Fibroblast of villous mesenchyme (primary cell): ENCODE data around the gene SYTL4. TPM values are rescaled to one million over a fixed set of nuclear protein-coding genes. Genes with fewer than 3 reads are reported as not detected.

ENCODE experiments used
- DNase-seq: peaks from one replicate; pipeline ENCODE4 v3.0.0-alpha.2; 2010; ENCODE audit warnings: low read depth
- H3K4me3 ChIP-seq: 2 replicates; pipeline ENCODE4 v1.5.1; 2011; ENCODE audit warnings: low read depth, mild to moderate bottlenecking, low read length
- total RNA-seq: library from RNA; depleted of rRNA; stranded (reverse); fragments of >200 nt; gene quantifications from 2 replicates; pipeline ENCODE4 v1.2.3, GENCODE V29; 2012
- TF ChIP-seq, protein P1 (sequence below): IDR thresholded peaks from 2 replicates; pipeline ENCODE4 v1.5.1; 2012; ENCODE audit warnings: low read depth, mild to moderate bottlenecking, low read length; ENCODE audit not compliant: insufficient read depth

Gene SYTL4
- total RNA-seq, 1 donor: 4.3 TPM

DNA sequence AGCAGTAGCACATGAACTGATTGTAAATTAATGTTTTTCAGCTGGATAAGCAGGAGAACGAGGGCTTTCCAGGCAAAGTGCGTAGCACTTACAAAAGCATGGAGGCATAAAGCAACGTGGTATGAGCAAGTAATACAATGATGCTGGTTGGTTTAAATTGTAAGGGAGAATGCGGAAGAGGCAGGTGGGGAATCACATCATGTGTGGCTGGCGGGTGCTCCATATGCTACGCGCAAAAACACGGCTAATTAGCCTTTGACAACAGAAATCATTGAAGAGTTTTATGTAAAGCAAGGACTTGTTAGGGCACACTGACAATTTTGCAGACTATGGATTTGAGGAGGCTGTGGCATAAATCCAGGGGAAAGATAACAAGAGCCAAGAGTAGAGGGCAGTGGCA is 14.6 kb downstream of the SYTL4 start:
- no peak for DNase-seq
- H3K4me3 ChIP-seq: no peak overlapping the region
- TF ChIP-seq, protein P1, sequence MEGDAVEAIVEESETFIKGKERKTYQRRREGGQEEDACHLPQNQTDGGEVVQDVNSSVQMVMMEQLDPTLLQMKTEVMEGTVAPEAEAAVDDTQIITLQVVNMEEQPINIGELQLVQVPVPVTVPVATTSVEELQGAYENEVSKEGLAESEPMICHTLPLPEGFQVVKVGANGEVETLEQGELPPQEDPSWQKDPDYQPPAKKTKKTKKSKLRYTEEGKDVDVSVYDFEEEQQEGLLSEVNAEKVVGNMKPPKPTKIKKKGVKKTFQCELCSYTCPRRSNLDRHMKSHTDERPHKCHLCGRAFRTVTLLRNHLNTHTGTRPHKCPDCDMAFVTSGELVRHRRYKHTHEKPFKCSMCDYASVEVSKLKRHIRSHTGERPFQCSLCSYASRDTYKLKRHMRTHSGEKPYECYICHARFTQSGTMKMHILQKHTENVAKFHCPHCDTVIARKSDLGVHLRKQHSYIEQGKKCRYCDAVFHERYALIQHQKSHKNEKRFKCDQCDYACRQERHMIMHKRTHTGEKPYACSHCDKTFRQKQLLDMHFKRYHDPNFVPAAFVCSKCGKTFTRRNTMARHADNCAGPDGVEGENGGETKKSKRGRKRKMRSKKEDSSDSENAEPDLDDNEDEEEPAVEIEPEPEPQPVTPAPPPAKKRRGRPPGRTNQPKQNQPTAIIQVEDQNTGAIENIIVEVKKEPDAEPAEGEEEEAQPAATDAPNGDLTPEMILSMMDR: no peak

- TF ChIP-seq, protein P1: no peak
- no peak for DNase-seq
These were observed 21.1 kb downstream of the SYTL4 start for GRCh38 chrX:100710816-100711215.

DNA sequence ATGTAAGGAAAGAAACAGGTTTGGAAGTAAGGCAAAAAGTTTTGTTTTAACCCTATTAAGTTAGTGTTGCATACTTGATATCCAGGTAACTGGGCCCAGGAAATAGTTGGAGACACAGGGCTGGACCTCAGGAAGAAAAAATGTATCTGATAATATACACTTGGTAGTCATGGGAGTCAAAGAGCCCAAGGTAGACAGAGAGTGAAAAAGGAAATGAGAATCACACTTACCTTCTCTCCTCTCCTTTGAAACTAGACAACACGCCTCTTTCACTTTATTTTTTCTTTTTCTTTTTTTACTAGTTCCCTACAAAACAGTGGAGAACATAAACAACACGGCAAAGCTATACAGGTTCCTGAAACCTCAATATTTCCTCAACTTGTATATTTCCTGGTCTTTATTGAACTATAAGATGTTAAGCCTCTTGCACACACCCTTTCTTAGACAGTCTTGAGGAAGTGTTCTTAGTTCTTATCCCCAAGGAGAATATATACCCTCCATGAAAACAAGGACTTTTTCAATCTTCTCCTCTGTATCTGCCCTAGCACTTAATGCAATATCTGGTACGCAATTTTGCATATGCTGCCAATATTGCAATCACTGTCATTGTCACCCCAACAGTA is 27.2 kb downstream of the SYTL4 start:
- H3K4me3 ChIP-seq: no peak overlapping the region
- TF ChIP-seq, protein P1: no peak
- DNase-seq: no peak

More at GRCh38 chrX:100710816-100711215, 21.1 kb downstream of the SYTL4 start:
- no peak overlapping the region for H3K4me3 ChIP-seq

- TF ChIP-seq, protein P1: no peak
- no peak overlapping the region for H3K4me3 ChIP-seq
- no peak for DNase-seq
These were observed 31.1 kb downstream of the SYTL4 start for GRCh38 chrX:100700809-100701208.

DNA sequence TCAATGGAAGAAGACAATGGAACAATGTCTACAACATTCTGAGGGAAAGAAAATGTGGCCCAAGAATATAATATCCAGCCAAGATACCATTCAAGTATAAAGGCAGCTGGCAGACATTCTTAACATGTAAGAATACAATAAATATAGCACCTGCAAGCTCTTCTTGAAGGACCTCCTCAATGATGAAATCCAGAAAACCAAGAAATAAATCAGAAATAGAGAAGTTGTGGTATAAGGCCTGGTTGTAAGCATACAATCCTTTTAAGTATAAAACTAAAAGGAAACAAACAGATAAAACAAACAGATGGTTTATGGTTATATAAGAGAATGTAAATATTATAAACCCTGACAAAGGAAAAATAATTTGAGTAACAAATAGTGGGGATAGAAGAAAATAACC is 33.4 kb downstream of the SYTL4 start:
- DNase-seq: no peak
- no peak overlapping the region for H3K4me3 ChIP-seq
- TF ChIP-seq, protein P1: no peak

DNA sequence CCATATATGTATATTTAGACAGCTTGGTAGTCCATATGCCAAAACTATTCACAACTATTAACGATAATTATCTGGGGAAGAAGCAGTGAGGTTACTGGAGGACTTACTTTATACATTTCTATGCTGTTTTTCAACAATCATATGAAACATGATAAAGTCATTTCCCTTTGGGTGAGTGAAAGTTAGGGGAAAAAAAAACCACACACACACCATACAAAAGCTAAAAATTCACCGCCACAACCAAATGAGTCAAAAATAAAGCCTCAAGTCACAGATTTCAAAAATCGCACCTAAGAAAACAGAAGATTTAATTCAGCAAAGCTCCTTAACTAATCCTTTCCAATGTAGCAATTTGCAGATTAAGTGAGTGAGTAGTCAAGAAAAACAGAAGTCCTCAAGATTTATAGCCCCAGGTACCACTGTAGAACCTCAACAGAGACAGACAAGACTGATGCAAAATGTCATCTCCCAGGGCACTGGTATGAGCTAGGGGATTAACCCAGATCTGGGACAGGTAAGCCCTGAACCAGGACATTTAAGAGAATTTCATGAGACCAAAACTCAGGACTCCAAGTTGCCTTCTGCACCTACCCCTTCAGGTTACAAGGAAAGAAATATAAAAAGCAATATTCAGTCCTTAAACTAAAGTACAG is 35.1 kb downstream of the SYTL4 start:
- TF ChIP-seq, protein P1: no peak
- DNase-seq: no peak

More for the DNA sequence above, 35.1 kb downstream of the SYTL4 start:
- H3K4me3 ChIP-seq: no peak overlapping the region
